Thyroid gland (tissue), 4 donors: Measurements from ENCODE around the gene MYOM3. TPM values are rescaled to one million over a fixed set of nuclear protein-coding genes. Genes with fewer than 3 reads are reported as not detected.

Source experiments
- DNase-seq, 2 donors: peaks; one replicate each; pipeline ENCODE4 v3.0.0-alpha.2; 2019
- H3K27ac ChIP-seq, 3 donors: fragments of 200-600 bp; sonication (generic); 1 replicate in 2 of 3; 2 replicates in 1 of 3; pipeline ENCODE4 v1.5.1; 2016 to 2019; ENCODE audit warnings: mild to moderate bottlenecking in 1 of 3, moderate library complexity in 1 of 3
- H3K27me3 ChIP-seq: fragments of 200-600 bp; sonication (generic); one replicate; pipeline ENCODE4 v1.5.1; 2019
- H3K36me3 ChIP-seq, 2 donors: fragments of 200-600 bp; sonication (generic); one replicate each; pipeline ENCODE4 v1.5.1; 2016 to 2019
- H3K4me1 ChIP-seq, 2 donors: fragments of 200-600 bp; sonication (generic); one replicate each; pipeline ENCODE4 v1.5.1; 2017 to 2019
- H3K4me3 ChIP-seq, 3 donors: fragments of 200-600 bp; sonication (generic); replicated peaks in 1 of 3; 1 replicate in 2 of 3; 2 replicates in 1 of 3; pipeline ENCODE4 v1.5.1; 2016; ENCODE audit warnings: mild to moderate bottlenecking in 1 of 3
- H3K9me3 ChIP-seq: fragments of 200-600 bp; sonication (generic); one replicate; pipeline ENCODE4 v1.5.1; 2017
- CTCF ChIP-seq, 6 experiments: fragments of 200-600 bp in 3 of 6; fragments of 450-650 bp in 3 of 6; sonication (generic) in 3 of 6; IDR thresholded peaks; one replicate each; pipeline ENCODE4 v1.5.1; 2016 to 2019; ENCODE audit warnings: antibody characterized with exemption in 6 of 6, mild to moderate bottlenecking in 2 of 6, inconsistent platforms in 1 of 6, moderate library complexity in 1 of 6
- POLR2A ChIP-seq, 2 donors: fragments of 450-650 bp; IDR thresholded peaks; one replicate each; pipeline ENCODE4 v1.6.1; 2017; ENCODE audit warnings: antibody characterized with exemption in 2 of 2, mild to moderate bottlenecking in 2 of 2, moderate library complexity in 1 of 2
- WGBS, 2 donors: methylation state at CpG; one replicate each; pipeline ENCODE4 v1.1.5; 2017; 5-methylcytosine and 5-hydroxymethylcytosine counted together
- intact Hi-C: fragments of 100-400 bp; cut with DNase I; formaldehyde crosslinking; loops from one replicate; pipeline ENCODE4 v1.15.1; 2023
- total RNA-seq, 4 donors: library from RNA; depleted of rRNA; stranded (reverse); fragments of >200 nt; gene quantifications; one replicate each; pipeline ENCODE4 v1.2.3, GENCODE V29; 2016

MYOM3 gene
- total RNA-seq, 4 donors from 2014 or later: 0.11 to 0.54 TPM; not detected in 2

- H3K27ac ChIP-seq: peak overlapping the region in 2 of 3 donors; percentile 15 to 49
- intact Hi-C loops: no loop called here
- TF ChIP-seq CTCF (IDR thresholded peaks at IDR 0.05): no peak
- no peak for TF ChIP-seq POLR2A (IDR thresholded peaks at IDR 0.05)
- peaks cover 17 to 18% of the 10 kb centered on the region in 2 donors for H3K4me1 ChIP-seq
- DNase-seq: no peak
- no peaks in the 10 kb centered on the region for H3K27me3 ChIP-seq
- H3K4me3 ChIP-seq: no peak overlapping the region
- WGBS, 2 donors: 84 to 87% methylated on average over 13 to 14 of the region's 14 CpGs
- H3K9me3 ChIP-seq: no peaks in the 10 kb centered on the region
- H3K36me3 ChIP-seq: no peaks in the 10 kb centered on the region
These were observed 9.5 kb upstream of the MYOM3 start for GRCh38 chr1:24121406-24121805.

GRCh38 chr1:24120965-24121364, 9.0 kb upstream of the MYOM3 start:
- intact Hi-C loops: no loop called here
- DNase-seq: no peak
- Histone ChIP-seq H3K9me3 (no peaks in the 10 kb centered on the region), H3K27me3 (no peaks in the 10 kb centered on the region), H3K4me3 (no peak overlapping the region), H3K36me3 (no peaks in the 10 kb centered on the region), H3K27ac (peak overlapping the region; percentile 36 to 84 (median 49)), H3K4me1 (peaks cover 17 to 18% of the 10 kb centered on the region in 2 donors)
- 64 to 100% methylated on average over 1 to 3 of the region's 3 CpGs for WGBS, 2 donors
- no peak for TF ChIP-seq CTCF (IDR thresholded peaks at IDR 0.05)
- no peak for TF ChIP-seq POLR2A (IDR thresholded peaks at IDR 0.05)

GRCh38 chr1:24119859-24120756, 8.2 kb upstream of the MYOM3 start:
- Histone ChIP-seq H3K27ac (peak overlapping the region; percentile 49 to 84 (median 83)), H3K4me1 (peaks cover 17 to 18% of the 10 kb centered on the region in 2 donors), H3K27me3 (no peaks in the 10 kb centered on the region), H3K4me3 (no peak overlapping the region), H3K36me3 (no peaks in the 10 kb centered on the region), H3K9me3 (no peaks in the 10 kb centered on the region)
- intact Hi-C loops: no loop called here
- peak; percentile 93 to 94 for DNase-seq
- peak in 1 of 2 donors; percentile 44 for TF ChIP-seq POLR2A (IDR thresholded peaks at IDR 0.05)
- TF ChIP-seq CTCF (IDR thresholded peaks at IDR 0.05): no peak
- 25 to 30% methylated on average over 14 to 16 of the region's 17 CpGs for WGBS, 2 donors

- H3K4me3 ChIP-seq: no peak overlapping the region
- TF ChIP-seq CTCF (IDR thresholded peaks at IDR 0.05) (no peak), POLR2A (IDR thresholded peaks at IDR 0.05) (no peak)
- peaks cover 17 to 18% of the 10 kb centered on the region in 2 donors for H3K4me1 ChIP-seq
- 62 to 76% methylated on average over 5 of the region's 5 CpGs for WGBS, 2 donors
- H3K27me3 ChIP-seq: no peaks in the 10 kb centered on the region
- no peaks in the 10 kb centered on the region for H3K9me3 ChIP-seq
- no peak for DNase-seq
- intact Hi-C loops: no loop called here
- H3K27ac ChIP-seq: peak overlapping the region; percentile 49 to 84 (median 83)
- H3K36me3 ChIP-seq: no peaks in the 10 kb centered on the region
These were observed 7.5 kb upstream of the MYOM3 start for GRCh38 chr1:24119489-24119858.
